Dendritic cell treated with granulocyte-macrophage colony-stimulating factor and Interleukin-4, amounts not matched to agents 40 ng/mL and 50 ng/mL, for 4 days (primary cell): ENCODE data around the gene CALHM4.

ENCODE experiments used
- H3K27ac Mint-ChIP-seq: one replicate; pipeline ENCODE4 v1.8.0; 2022; ENCODE audit warnings: mild to moderate bottlenecking, mixed read lengths
- H3K27me3 Mint-ChIP-seq: one replicate; pipeline ENCODE4 v1.8.0; 2022; ENCODE audit warnings: mild to moderate bottlenecking, mixed read lengths
- H3K36me3 Mint-ChIP-seq: one replicate; pipeline ENCODE4 v1.8.0; 2022; ENCODE audit warnings: low read depth, mixed read lengths
- H3K4me1 Mint-ChIP-seq: one replicate; pipeline ENCODE4 v1.8.0; 2022; ENCODE audit warnings: low read depth, mixed read lengths
- H3K4me3 Mint-ChIP-seq: one replicate; pipeline ENCODE4 v1.8.0; 2022; ENCODE audit warnings: mild to moderate bottlenecking, moderate library complexity, mixed read lengths
- H3K9me3 Mint-ChIP-seq: one replicate; pipeline ENCODE4 v1.8.0; 2022; ENCODE audit warnings: mixed read lengths
- intact Hi-C: fragments of 100-400 bp; cut with micrococcal nuclease; formaldehyde crosslinking; loops from one replicate; pipeline ENCODE4 v1.15.0; 2022

Gene CALHM4

DNA sequence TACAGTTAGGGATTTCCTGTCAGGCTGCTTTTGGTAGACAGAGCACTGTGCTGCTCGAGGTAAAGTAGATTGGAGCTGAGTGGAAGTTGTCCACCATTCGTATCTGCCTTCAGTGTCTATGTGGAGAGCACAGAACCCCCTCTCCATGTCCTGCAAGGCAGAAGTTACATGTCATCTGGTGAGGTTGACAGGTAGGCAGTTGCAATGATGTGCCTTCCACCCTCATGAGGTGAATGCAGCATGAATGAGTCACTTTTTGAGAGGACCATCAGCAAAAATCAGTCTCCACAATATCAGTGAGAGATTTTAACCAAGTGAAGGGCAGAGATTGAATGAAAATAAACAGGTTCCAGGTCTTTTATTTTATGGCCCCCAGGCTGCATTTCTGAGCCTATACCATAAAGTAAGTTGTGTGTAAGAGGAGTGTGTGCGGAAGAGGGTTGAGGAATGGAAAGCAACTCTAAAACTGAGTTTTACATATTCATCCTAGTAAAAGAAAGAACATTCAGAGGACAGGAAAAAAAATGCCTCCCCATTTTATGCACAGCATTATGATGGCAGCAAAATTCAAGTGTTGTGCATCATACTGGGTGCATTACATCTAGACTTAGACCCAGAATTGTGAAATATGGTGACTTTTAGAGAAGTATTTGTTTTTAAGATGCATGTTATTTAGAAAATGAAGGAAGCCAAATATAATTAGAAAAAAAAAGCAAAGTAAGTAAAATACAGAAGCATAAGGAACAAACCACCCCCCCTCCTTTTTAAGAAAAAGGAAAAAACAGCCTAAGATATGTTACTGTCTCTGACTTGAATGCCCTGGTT is 23.9 kb upstream of the CALHM4 start:
- H3K27ac Mint-ChIP-seq: peak overlapping the region; percentile 15

DNA sequence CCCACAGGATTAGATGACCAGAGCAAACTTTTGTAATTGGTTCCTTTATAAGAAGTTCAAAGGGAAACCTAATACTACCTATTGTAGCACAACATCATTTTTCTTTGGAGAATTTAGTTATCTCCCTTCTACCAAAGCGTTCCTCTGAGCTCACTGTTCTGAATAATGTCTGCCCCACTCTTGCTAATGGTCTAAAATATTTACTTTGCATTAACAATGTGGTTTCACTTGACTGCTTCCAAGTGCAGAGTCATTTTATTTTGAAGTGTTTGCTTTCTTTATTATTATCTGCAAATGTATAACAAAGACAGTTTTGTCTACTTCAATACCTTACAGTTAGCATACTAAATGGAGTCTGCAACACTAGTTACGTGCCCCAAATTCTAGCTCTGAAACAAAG is 23.1 kb upstream of the CALHM4 start:
- Mint-ChIP-seq H3K4me1 (peaks cover 24% of the 10 kb centered on the region), H3K27me3 (no peaks in the 10 kb centered on the region), H3K27ac (peak overlapping the region; percentile 15), H3K4me3 (no peak overlapping the region), H3K9me3 (no peaks in the 10 kb centered on the region), H3K36me3 (no peaks in the 10 kb centered on the region)
- intact Hi-C loops: loop anchor here (5.0 kb wide), 2 partner anchors 88 to 263 kb away; no protein-coding TSS in a partner anchor

More for the DNA sequence above, 23.9 kb upstream of the CALHM4 start:
- no peaks in the 10 kb centered on the region for H3K27me3 Mint-ChIP-seq
- no peaks in the 10 kb centered on the region for H3K9me3 Mint-ChIP-seq
- no peaks in the 10 kb centered on the region for H3K36me3 Mint-ChIP-seq
- intact Hi-C loops: loop anchor here (5.0 kb wide), 2 partner anchors 87 to 262 kb away; no protein-coding TSS in a partner anchor
- peaks cover 24% of the 10 kb centered on the region for H3K4me1 Mint-ChIP-seq
- H3K4me3 Mint-ChIP-seq: no peak overlapping the region

DNA sequence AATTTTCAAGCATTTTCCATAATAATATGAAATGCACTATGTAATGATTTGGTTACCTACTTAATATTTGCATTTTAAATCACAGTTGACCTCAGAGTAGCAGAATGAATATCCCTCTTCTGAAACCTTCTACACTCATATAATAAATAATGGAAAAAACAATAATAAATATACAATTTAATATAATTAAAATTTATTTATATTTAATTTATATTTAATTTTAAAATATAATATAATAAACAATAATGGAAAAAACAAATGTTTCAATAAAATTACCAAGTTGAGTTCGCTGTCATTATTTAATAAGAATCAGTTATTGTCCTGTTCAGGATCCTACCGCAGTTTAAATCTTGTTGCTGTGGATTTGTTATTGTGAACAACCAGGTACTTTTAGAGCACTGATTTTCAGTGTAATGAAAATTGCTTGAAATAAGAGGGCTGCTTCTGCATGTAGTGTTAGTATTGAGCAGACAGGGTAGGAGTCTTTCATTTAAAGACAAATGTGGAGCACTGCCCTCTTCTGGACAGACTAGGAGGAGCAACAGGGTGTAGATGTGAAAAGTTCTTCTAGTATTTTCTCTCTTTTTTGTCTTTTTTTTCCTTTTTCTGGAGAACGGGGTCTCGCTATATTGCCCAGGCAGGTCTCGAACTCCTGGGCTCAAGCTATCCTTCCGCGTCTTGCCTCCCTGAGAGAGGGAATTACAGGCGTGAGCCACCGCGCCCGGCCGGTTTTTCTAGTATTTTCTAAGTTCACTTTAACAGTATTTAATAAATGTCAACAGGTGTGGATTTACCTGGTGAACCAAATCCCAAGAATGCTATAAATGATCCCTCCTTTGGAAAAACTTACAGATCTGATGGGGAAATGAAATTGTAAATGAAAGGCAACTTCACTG is 21.6 kb upstream of the CALHM4 start:
- intact Hi-C loops: loop anchor here (1.0 to 5.0 kb wide), 3 partner anchors 90 to 265 kb away; no protein-coding TSS in a partner anchor
- Mint-ChIP-seq H3K27ac (no peak overlapping the region), H3K4me3 (no peak overlapping the region), H3K4me1 (peaks cover 31% of the 10 kb centered on the region), H3K36me3 (no peaks in the 10 kb centered on the region), H3K9me3 (no peaks in the 10 kb centered on the region), H3K27me3 (no peaks in the 10 kb centered on the region)

DNA sequence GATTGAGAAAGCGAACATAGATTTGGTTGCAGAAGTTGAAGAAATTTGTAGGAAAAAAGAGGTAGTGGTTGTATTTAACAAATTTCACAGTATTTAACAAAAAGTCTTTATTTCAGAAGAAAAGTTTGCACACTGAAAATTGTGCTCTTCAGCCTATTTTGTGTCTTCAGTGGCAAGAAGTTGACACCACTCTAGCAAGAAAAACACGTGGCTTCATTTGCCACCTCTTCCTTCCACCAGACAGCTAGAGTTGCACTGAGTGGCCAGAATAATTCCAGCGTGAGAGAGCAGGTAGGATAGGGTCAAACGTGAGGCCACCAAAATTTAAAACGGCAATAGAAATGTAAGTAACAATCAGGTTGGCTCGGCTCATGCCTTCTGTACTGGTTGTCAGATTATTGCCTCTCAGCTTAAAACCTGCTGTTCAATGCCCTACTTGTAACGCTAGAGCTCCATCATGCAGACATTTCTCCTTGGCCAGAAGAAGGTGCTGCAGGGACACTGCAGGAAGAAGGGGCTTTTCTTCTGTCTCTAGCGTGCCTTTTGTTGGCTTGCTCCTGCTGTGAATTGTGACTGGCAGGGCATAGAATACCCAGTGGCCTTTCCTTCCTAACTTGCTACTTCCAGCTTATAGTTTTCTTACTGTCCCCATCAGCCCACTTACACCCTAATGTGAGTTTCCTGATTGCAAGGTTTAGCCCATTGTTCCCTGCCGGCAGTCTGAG is 20.2 kb upstream of the CALHM4 start:
- Mint-ChIP-seq H3K27me3 (no peaks in the 10 kb centered on the region), H3K36me3 (no peaks in the 10 kb centered on the region), H3K9me3 (no peaks in the 10 kb centered on the region), H3K4me1 (peaks cover 33% of the 10 kb centered on the region), H3K4me3 (no peak overlapping the region), H3K27ac (no peak overlapping the region)
- intact Hi-C loops: loop anchor here (5.0 kb wide), 2 partner anchors 91 to 266 kb away; no protein-coding TSS in a partner anchor

DNA sequence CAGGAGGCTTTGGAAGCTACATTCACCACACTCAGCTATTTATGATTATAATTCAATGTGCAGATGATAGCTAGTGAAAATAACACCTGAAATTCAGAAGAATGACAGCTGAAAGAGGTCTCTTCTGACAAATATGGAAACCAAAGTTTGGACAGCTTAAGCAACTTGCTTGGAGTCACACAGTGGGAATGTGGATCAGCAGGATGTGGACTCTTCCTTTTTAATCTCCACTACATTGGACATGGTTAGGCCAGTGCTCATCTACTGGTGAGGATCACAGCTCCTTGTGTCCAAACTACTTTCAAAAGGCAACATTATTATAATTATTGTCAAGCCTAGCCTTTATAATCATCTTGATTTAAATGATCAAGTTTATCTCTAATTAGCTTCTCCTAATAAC is 18.4 kb upstream of the CALHM4 start:
- Mint-ChIP-seq H3K4me3 (no peak overlapping the region), H3K27me3 (no peaks in the 10 kb centered on the region), H3K9me3 (no peaks in the 10 kb centered on the region), H3K27ac (no peak overlapping the region), H3K36me3 (no peaks in the 10 kb centered on the region), H3K4me1 (peaks cover 25% of the 10 kb centered on the region)
- intact Hi-C loops: no loop called here

DNA sequence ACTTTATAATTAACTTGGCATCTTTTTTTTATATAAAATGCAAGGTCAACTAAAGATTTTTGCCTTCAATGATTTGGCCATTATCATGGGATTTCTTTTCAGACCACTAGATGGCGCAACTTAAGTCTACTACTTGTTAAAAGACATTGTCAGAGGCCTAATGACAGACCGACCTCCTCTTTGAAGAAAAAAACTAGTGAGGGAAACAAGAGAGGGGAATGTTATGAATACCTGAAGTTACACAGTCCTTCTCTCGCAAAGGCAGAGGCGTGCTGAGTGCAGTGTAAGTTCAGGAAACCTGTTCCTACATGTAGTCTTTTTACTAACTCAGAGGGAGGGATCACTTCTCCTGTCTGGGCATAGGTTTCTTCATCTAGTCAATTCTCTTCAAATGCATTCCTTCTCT is 17.3 kb upstream of the CALHM4 start:
- no peak overlapping the region for H3K27ac Mint-ChIP-seq
- H3K9me3 Mint-ChIP-seq: no peaks in the 10 kb centered on the region
- H3K36me3 Mint-ChIP-seq: no peaks in the 10 kb centered on the region
- H3K4me3 Mint-ChIP-seq: no peak overlapping the region
- intact Hi-C loops: no loop called here
- H3K4me1 Mint-ChIP-seq: peaks cover 17% of the 10 kb centered on the region
- peaks cover 3% of the 10 kb centered on the region for H3K27me3 Mint-ChIP-seq

DNA sequence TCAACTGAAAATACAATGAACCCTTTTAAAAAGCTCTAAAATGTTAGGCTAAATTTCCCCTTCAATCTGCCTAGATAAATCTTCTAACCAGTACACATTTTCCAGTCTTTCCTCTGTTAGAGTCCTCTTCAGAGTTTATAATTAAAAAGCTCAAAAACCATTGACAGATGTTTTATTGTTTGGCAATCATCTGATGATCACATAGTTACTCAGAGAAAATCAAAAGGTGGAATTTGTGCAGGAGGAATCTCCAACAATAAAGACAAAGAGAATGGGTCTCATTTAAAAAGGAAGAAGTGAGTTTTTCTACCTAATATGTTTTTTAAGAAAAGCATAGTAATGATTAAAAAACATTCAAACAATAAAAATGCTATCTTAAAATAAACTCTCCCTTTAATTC is 11.1 kb upstream of the CALHM4 start:
- Mint-ChIP-seq H3K36me3 (no peaks in the 10 kb centered on the region), H3K9me3 (no peaks in the 10 kb centered on the region), H3K27me3 (peaks cover 5% of the 10 kb centered on the region), H3K4me3 (no peak overlapping the region), H3K4me1 (no peaks in the 10 kb centered on the region), H3K27ac (no peak overlapping the region)
- intact Hi-C loops: no loop called here

DNA sequence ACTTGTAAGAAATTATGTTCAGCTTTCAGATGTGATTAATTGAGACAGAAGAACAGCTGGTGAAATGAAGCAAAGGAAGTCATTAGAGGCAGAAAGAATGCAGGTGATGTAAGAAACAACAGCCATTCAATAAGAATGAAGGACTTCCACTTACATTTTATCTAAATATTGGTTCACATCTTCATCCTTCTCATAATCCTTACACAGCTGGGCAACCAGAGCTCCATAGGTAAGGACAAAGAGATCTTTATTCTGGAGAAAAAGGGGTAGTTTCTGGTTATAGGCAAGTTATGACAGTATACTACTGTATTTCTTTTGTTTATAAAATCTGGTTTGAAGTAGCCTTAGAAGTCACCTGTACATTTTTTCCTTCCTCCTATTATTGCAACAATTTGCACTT is 10.4 kb upstream of the CALHM4 start:
- Mint-ChIP-seq H3K27me3 (peaks cover 5% of the 10 kb centered on the region), H3K27ac (no peak overlapping the region), H3K4me3 (no peak overlapping the region), H3K4me1 (no peaks in the 10 kb centered on the region), H3K36me3 (no peaks in the 10 kb centered on the region), H3K9me3 (no peaks in the 10 kb centered on the region)
- intact Hi-C loops: no loop called here

DNA sequence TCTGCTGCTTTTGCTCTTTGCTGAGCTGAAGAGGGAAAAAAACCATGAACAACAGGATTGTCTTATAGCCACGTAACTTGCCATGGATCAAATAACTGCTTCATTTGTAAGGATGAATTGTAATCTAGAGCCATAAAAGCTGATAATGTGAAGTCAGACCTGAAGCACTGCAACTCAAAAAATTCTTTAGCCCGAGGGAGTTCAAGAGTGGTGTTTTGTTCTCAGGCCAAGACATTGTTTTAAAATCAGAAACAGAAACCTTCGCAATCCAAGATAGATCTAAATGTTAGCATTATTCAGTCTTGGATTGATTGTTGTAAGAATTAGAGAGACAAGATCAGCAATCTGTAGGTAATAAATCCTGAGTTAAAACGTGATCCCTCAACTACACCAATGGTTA is 7.9 kb upstream of the CALHM4 start, which contains the start of gene TRAPPC3L:
TRAPPC3L (minus strand) TSS at position 34 of the 400 bp plus-strand sequence. CDS start 170 bp downstream, outside the sequence.
- H3K27ac Mint-ChIP-seq: no peak within 1 kb of the TSS
- peaks cover 4% of the 10 kb centered on the region for H3K4me1 Mint-ChIP-seq
- peaks cover 4% of the 10 kb centered on the region for H3K27me3 Mint-ChIP-seq
- no peaks in the 10 kb centered on the region for H3K9me3 Mint-ChIP-seq
- intact Hi-C loops: no loop called here
- H3K4me3 Mint-ChIP-seq: no peak within 1 kb of the TSS
- H3K36me3 Mint-ChIP-seq: no peaks in the 10 kb centered on the region

DNA sequence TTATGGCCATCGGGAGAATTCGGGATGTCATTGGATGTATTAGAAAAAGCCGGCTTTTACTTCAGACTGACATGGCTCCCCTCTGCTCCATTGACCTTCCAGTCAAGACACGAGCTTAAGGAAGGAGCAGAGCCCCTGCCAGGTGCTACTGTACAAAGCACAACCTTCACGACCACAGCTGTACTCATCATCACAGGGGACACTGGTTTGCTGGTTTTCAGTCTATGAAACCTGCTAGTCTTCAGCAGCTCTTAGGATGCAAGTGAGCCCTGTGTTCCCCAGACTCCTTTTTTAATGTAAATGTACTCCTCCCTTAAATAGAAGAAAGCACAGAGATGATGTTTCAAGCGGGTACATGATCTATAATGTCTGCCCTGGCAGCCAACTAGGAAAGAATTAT is 6.2 kb upstream of the CALHM4 start:
- Mint-ChIP-seq H3K4me1 (peaks cover 5% of the 10 kb centered on the region), H3K27me3 (peaks cover 1% of the 10 kb centered on the region), H3K36me3 (no peaks in the 10 kb centered on the region), H3K9me3 (no peaks in the 10 kb centered on the region), H3K4me3 (no peak overlapping the region), H3K27ac (no peak overlapping the region)
- intact Hi-C loops: no loop called here

DNA sequence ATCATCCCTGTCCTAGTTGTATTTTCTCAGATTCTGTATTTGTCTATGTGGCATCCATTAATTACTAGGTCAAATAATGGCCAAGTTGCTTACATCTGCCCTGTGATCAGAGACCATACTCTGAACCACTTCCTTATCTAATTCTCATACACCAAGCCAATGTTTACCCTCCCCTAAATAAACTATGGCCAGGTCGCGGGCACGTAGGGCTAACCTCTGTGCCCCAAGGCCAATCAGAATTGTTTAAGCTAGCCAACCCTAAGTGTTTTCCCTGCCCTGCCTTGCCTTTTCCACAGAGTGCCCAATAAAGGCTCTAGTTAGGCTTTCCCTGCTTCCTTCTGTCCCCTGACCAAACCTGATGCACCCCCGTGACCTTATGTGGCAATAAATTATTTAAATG is 2.8 kb upstream of the CALHM4 start:
- Mint-ChIP-seq H3K9me3 (no peaks in the 10 kb centered on the region), H3K4me3 (no peak overlapping the region), H3K4me1 (peaks cover 5% of the 10 kb centered on the region), H3K36me3 (no peaks in the 10 kb centered on the region), H3K27me3 (peaks cover 3% of the 10 kb centered on the region), H3K27ac (no peak overlapping the region)
- intact Hi-C loops: no loop called here

DNA sequence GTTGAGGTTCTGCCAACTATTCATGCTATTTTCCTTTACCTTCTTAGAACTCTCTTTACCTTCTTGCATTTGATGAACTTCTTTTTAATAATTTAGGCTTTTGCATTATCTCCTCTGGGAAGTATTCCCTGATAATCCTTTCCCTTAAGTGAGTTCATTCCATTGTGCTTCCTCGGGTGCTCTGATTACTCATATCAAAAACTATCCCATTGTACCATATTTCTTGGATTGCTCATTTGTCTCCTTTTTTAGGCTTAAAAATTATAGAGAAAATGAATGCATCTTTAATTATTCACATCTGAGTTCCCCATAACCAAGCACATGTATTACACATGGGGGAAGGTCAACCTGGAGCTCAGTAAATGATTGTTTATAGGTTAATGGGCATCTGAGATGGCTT is 2.5 kb downstream of the CALHM4 start:
- H3K27ac Mint-ChIP-seq: no peak overlapping the region
- no peaks in the 10 kb centered on the region for H3K4me1 Mint-ChIP-seq
- H3K4me3 Mint-ChIP-seq: no peak overlapping the region
- H3K36me3 Mint-ChIP-seq: no peaks in the 10 kb centered on the region
- H3K27me3 Mint-ChIP-seq: peaks cover 3% of the 10 kb centered on the region
- intact Hi-C loops: no loop called here
- no peaks in the 10 kb centered on the region for H3K9me3 Mint-ChIP-seq

DNA sequence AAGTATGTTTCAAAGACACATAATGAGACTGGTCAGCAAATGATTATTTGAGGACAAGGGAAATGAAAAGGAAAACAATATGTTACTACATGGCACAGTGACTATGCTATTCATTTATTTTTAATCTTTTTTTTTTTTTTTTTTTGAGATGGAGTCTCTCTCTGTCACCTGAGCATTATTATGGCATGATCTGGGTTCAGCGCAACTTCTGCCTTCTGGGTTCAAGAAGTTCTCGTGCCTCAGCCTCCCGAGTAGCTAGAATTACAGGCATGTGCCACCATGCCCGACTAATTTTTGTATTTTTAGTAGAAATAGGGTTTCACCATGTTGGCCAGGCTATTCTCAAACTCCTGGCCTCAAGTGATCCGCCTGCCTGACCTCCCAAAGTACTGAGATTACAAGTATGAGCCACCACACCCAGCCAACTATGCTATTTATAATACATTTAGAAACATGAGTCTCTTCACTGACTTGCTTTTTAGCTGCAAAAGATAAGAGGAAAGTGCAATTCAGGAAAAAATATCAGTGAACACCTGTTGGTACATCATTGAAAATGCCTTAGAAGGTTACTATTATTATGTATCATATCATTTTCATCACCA is 3.4 kb downstream of the CALHM4 start:
- peaks cover 3% of the 10 kb centered on the region for H3K27me3 Mint-ChIP-seq
- intact Hi-C loops: no loop called here
- no peaks in the 10 kb centered on the region for H3K9me3 Mint-ChIP-seq
- H3K27ac Mint-ChIP-seq: no peak overlapping the region
- no peaks in the 10 kb centered on the region for H3K4me1 Mint-ChIP-seq
- no peak overlapping the region for H3K4me3 Mint-ChIP-seq
- H3K36me3 Mint-ChIP-seq: no peaks in the 10 kb centered on the region
